ENCODE results near the gene ACOT8. TPM values are rescaled to one million over a fixed set of nuclear protein-coding genes. Genes with fewer than 3 reads are reported as not detected.

The ACOT8 gene
- total RNA-seq, 4 donors from 2014 or later: 84.6 to 108 (median 99.7) TPM

DNA sequence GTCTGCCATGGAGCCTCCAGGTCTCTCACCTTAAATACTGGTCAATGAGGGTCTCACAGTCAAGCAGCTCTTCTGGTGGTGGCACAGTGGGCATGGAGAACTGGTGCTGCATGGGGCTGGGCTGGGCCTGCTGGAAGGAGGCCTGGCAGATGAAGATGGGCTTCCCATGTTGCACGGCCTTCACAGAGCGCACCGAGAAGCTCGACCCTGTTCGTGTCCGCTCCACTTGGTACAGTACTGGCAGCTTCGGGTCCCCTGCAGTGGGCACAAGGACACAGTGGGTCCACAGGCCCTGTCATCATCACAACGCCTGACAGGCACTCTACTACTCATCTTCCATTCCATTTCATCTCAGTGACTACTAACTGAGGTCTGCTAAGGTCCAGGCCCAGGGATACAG lies 8.8 kb downstream of the ACOT8 start:
- TF ChIP-seq EP300 (IDR thresholded peaks at IDR 0.05; ENCODE audit: low read depth) (no peak), POLR2AphosphoS5 (IDR thresholded peaks at IDR 0.05) (no peak), POLR2A (IDR thresholded peaks at IDR 0.05) (no peak)
- TF ChIP-seq, protein P1, sequence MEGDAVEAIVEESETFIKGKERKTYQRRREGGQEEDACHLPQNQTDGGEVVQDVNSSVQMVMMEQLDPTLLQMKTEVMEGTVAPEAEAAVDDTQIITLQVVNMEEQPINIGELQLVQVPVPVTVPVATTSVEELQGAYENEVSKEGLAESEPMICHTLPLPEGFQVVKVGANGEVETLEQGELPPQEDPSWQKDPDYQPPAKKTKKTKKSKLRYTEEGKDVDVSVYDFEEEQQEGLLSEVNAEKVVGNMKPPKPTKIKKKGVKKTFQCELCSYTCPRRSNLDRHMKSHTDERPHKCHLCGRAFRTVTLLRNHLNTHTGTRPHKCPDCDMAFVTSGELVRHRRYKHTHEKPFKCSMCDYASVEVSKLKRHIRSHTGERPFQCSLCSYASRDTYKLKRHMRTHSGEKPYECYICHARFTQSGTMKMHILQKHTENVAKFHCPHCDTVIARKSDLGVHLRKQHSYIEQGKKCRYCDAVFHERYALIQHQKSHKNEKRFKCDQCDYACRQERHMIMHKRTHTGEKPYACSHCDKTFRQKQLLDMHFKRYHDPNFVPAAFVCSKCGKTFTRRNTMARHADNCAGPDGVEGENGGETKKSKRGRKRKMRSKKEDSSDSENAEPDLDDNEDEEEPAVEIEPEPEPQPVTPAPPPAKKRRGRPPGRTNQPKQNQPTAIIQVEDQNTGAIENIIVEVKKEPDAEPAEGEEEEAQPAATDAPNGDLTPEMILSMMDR (IDR thresholded peaks at IDR 0.05): no peak
- WGBS, 2 donors (ENCODE audit: low coverage in 1 of 2): 91% methylated on average over 8 of the region's 8 CpGs; no CpG with 5 or more reads in 1 of the 2 donors
- intact Hi-C loops (cut with DNase I; ENCODE audit: low total_unique reads): no loop called here

DNA sequence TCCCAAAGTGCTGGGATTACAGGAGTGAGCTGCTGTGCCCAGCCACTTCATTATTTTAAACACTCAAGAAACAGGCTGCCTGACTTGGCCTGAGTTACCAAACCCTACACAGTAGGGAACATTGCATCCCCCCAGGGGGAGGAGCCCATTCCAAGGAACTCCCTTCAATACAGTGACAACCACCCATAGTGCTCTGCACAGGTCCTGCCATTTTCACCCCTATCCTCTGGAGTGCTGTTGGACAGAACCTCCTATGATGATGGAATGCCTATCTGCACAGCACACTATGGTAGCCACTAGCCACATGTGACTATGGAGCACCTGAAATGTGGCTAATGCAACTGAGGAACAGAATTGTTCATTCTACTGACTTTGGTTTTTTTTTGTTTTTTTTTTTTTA lies 11.7 kb downstream of the ACOT8 start:
- in situ Hi-C loops (cut with MboI; ENCODE audit: low pct_ligation_motif_present in 1 of 4, low pct_unique_long_range_greater_than_20kb in 1 of 4, low sequenced_read_pairs in 3 of 4) (no loop called here), intact Hi-C loops (cut with DNase I; ENCODE audit: low total_unique reads) (no loop called here)
- H3K27ac ChIP-seq: peak overlapping the region in 1 of 4 donors; percentile 4
- H3K27me3 ChIP-seq: no peaks in the 10 kb centered on the region
- no peak overlapping the region for H3K4me3 ChIP-seq
- H3K4me1 ChIP-seq: peaks cover 4 to 19% (median 6%) of the 10 kb centered on the region in 4 donors
- no peak for DNase-seq
- H3K36me3 ChIP-seq: peaks cover 0 to 22% (median 8%) of the 10 kb centered on the region in 4 donors
- TF ChIP-seq EP300 (IDR thresholded peaks at IDR 0.05; ENCODE audit: low read depth): no peak
- TF ChIP-seq, protein P1 (IDR thresholded peaks at IDR 0.05): no peak
- TF ChIP-seq POLR2A (IDR thresholded peaks at IDR 0.05): no peak
- TF ChIP-seq POLR2AphosphoS5 (IDR thresholded peaks at IDR 0.05): no peak
- no peaks in the 10 kb centered on the region for H3K9me3 ChIP-seq

More for the DNA sequence above, 8.8 kb downstream of the ACOT8 start:
- H3K27ac ChIP-seq: no peak overlapping the region
- DNase-seq: no peak
- no peak overlapping the region for H3K4me3 ChIP-seq
- H3K4me1 ChIP-seq: peaks cover 0 to 1% (median 0%) of the 10 kb centered on the region in 4 donors
- in situ Hi-C loops (cut with MboI; ENCODE audit: low pct_ligation_motif_present in 1 of 4, low pct_unique_long_range_greater_than_20kb in 1 of 4, low sequenced_read_pairs in 3 of 4): no loop called here
- H3K27me3 ChIP-seq: no peaks in the 10 kb centered on the region
- H3K36me3 ChIP-seq: peaks cover 0 to 19% (median 7%) of the 10 kb centered on the region in 4 donors
- H3K9me3 ChIP-seq: no peaks in the 10 kb centered on the region

DNA sequence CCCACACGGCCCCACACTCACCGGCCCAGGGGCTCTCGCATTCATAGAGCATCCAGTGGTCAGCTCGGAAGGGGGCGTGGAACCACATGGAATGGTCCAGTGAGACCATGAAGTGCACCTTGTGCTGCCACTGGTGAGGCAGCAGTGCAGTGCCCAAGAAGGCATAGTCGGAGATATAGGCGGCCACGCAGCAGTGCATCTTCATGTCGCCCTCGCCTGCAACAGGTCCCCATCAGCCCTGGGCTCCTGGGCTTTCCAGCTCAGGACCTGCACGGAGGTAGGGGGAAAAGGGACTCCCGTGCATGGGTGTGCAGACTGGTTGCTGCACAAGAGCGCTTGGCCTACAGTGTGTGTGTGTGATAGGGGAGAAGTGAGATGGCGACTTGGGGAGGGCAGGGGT lies 13.7 kb downstream of the ACOT8 start:
- Histone ChIP-seq H3K9me3 (no peaks in the 10 kb centered on the region), H3K27me3 (no peaks in the 10 kb centered on the region), H3K27ac (peak overlapping the region; percentile 39 to 70 (median 61)), H3K36me3 (peaks cover 0 to 22% (median 7%) of the 10 kb centered on the region in 4 donors), H3K4me3 (no peak overlapping the region), H3K4me1 (peaks cover 4 to 19% (median 6%) of the 10 kb centered on the region in 4 donors)
- intact Hi-C loops (cut with DNase I; ENCODE audit: low total_unique reads) (no loop called here), in situ Hi-C loops (cut with MboI; ENCODE audit: low pct_ligation_motif_present in 1 of 4, low pct_unique_long_range_greater_than_20kb in 1 of 4, low sequenced_read_pairs in 3 of 4) (no loop called here)
- TF ChIP-seq POLR2A (IDR thresholded peaks at IDR 0.05) (no peak), EP300 (IDR thresholded peaks at IDR 0.05; ENCODE audit: low read depth) (no peak), POLR2AphosphoS5 (IDR thresholded peaks at IDR 0.05) (no peak)
- TF ChIP-seq, protein P1 (IDR thresholded peaks at IDR 0.05): no peak
- 87 to 98% methylated on average over 3 to 14 of the region's 14 CpGs for WGBS, 2 donors (ENCODE audit: low coverage in 1 of 2)
- no peak for DNase-seq

DNA sequence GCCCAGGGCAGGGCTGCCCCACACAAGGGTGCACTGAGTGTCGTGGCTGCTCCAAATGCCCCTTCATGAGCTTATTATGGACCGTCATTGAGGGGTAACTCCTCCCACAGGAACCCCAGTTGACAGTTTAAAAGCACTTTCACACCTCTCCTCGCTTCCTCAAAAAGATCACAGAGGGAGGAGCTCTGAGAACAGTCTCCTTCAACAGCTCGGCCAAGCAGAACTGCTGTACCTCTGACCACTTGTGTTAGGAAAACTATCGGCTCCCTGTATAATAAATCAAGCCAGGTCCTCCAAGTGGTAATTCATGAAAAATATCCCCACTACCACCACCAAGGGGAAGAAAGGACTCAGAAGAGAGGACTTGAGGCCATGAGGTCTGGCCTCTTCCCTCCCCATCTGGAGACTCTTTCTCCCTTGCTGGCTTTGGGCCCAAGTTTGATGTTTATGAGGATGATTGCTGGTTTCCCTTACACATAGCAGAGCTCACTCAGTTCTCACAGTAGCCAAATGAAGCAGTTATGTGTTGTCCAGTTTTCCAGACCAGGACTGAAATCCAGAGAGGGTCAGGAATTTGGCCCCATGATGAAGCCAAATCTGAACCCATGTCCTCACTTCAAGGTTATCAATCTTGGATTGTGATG lies 14.9 kb downstream of the ACOT8 start:
- Histone ChIP-seq H3K27ac (peak overlapping the region; percentile 39 to 70 (median 61)), H3K9me3 (no peaks in the 10 kb centered on the region), H3K4me3 (no peak overlapping the region), H3K36me3 (peaks cover 0 to 22% (median 5%) of the 10 kb centered on the region in 4 donors), H3K27me3 (no peaks in the 10 kb centered on the region), H3K4me1 (peaks cover 4 to 19% (median 6%) of the 10 kb centered on the region in 4 donors)
- intact Hi-C loops (cut with DNase I; ENCODE audit: low total_unique reads): no loop called here
- 46% methylated on average over 5 of the region's 5 CpGs; no CpG with 5 or more reads in 1 of the 2 donors for WGBS, 2 donors (ENCODE audit: low coverage in 1 of 2)
- in situ Hi-C loops (cut with MboI; ENCODE audit: low pct_ligation_motif_present in 1 of 4, low pct_unique_long_range_greater_than_20kb in 1 of 4, low sequenced_read_pairs in 3 of 4): no loop called here
- DNase-seq: peak; percentile 32
- TF ChIP-seq EP300 (IDR thresholded peaks at IDR 0.05; ENCODE audit: low read depth): no peak
- peak in 2 of 3 donors; percentile 38 to 44 for TF ChIP-seq POLR2AphosphoS5 (IDR thresholded peaks at IDR 0.05)
- TF ChIP-seq, protein P1 (IDR thresholded peaks at IDR 0.05): no peak
- no peak for TF ChIP-seq POLR2A (IDR thresholded peaks at IDR 0.05)
